ENCODE measurements around the gene SLC35B2. TPM values are rescaled to one million over a fixed set of nuclear protein-coding genes. Genes with fewer than 3 reads are reported as not detected.

Gene SLC35B2
- polyA plus RNA-seq, 1 experiment = 83.5 TPM

- POLR2A ChIA-PET = no interaction called here
- no peak for TF ChIP-seq CTCF (IDR thresholded peaks at IDR 0.05; ENCODE audit: low read depth, low read length)
- H3K27me3 ChIP-seq (ENCODE audit: control insufficient read depth, insufficient read depth, low read length) = no peaks in the 10 kb centered on the region
- H3K27ac ChIP-seq (ENCODE audit: low read depth, low read length) = no peak overlapping the region
- H3K4me3 ChIP-seq (ENCODE audit: low read depth, low read length) = no peak overlapping the region
- H3K9me3 ChIP-seq (ENCODE audit: control insufficient read depth, insufficient read depth, low read length) = no peaks in the 10 kb centered on the region
- CTCF ChIA-PET = no interaction called here
- no peak for DNase-seq (ENCODE audit: low read depth, low spot score)
Observed at GRCh38 chr6:44228836-44229235, 28.5 kb downstream of the SLC35B2 start.

GRCh38 chr6:44228433-44228832 is 28.9 kb downstream of the SLC35B2 start:
- no peak overlapping the region for H3K4me3 ChIP-seq (ENCODE audit: low read depth, low read length)
- no peak for DNase-seq (ENCODE audit: low read depth, low spot score)
- CTCF ChIA-PET = no interaction called here
- no peaks in the 10 kb centered on the region for H3K27me3 ChIP-seq (ENCODE audit: control insufficient read depth, insufficient read depth, low read length)
- TF ChIP-seq CTCF (IDR thresholded peaks at IDR 0.05; ENCODE audit: low read depth, low read length) = no peak
- POLR2A ChIA-PET = no interaction called here
- no peaks in the 10 kb centered on the region for H3K9me3 ChIP-seq (ENCODE audit: control insufficient read depth, insufficient read depth, low read length)
- no peak overlapping the region for H3K27ac ChIP-seq (ENCODE audit: low read depth, low read length)

GRCh38 chr6:44228031-44228430 is 29.3 kb downstream of the SLC35B2 start:
- DNase-seq (ENCODE audit: low read depth, low spot score) = no peak
- POLR2A ChIA-PET = interaction anchor here (0.9 kb wide), 1 partner anchor 19 kb away, joined by 3 read pairs; the partner anchor contains the start of gene HSP90AB1

GRCh38 chr6:44227148-44227793 is 30.1 kb downstream of the SLC35B2 start:
- H3K27ac ChIP-seq (ENCODE audit: low read depth, low read length) = no peak overlapping the region
- POLR2A ChIA-PET = interaction anchor here (0.9 kb wide), 1 partner anchor 19 kb away, joined by 3 read pairs; the partner anchor contains the start of gene HSP90AB1
- no peak for TF ChIP-seq CTCF (IDR thresholded peaks at IDR 0.05; ENCODE audit: low read depth, low read length)
- H3K27me3 ChIP-seq (ENCODE audit: control insufficient read depth, insufficient read depth, low read length) = no peaks in the 10 kb centered on the region
- no peak overlapping the region for H3K4me3 ChIP-seq (ENCODE audit: low read depth, low read length)
- no peaks in the 10 kb centered on the region for H3K9me3 ChIP-seq (ENCODE audit: control insufficient read depth, insufficient read depth, low read length)
- no peak for DNase-seq (ENCODE audit: low read depth, low spot score)
- CTCF ChIA-PET = interaction anchor here (0.8 to 8.8 kb wide), 3 partner anchors 8 to 54 kb away, joined by 3 to 83 read pairs (median 4); no protein-coding TSS in a partner anchor

More at GRCh38 chr6:44228031-44228430, 29.3 kb downstream of the SLC35B2 start:
- TF ChIP-seq CTCF (IDR thresholded peaks at IDR 0.05; ENCODE audit: low read depth, low read length) = no peak
- Histone ChIP-seq H3K27ac (ENCODE audit: low read depth, low read length) (no peak overlapping the region), H3K9me3 (ENCODE audit: control insufficient read depth, insufficient read depth, low read length) (no peaks in the 10 kb centered on the region), H3K27me3 (ENCODE audit: control insufficient read depth, insufficient read depth, low read length) (no peaks in the 10 kb centered on the region), H3K4me3 (ENCODE audit: low read depth, low read length) (no peak overlapping the region)
- CTCF ChIA-PET = interaction anchor here (0.8 kb wide), 1 partner anchor 55 kb away, joined by 4 read pairs; no protein-coding TSS in a partner anchor

- Histone ChIP-seq H3K27me3 (ENCODE audit: control insufficient read depth, insufficient read depth, low read length) (no peaks in the 10 kb centered on the region), H3K27ac (ENCODE audit: low read depth, low read length) (no peak overlapping the region), H3K9me3 (ENCODE audit: control insufficient read depth, insufficient read depth, low read length) (no peaks in the 10 kb centered on the region), H3K4me3 (ENCODE audit: low read depth, low read length) (no peak overlapping the region)
- TF ChIP-seq CTCF (IDR thresholded peaks at IDR 0.05; ENCODE audit: low read depth, low read length) = no peak
- POLR2A ChIA-PET = no interaction called here
- CTCF ChIA-PET = interaction anchor here (0.8 to 8.8 kb wide), 3 partner anchors 9 to 54 kb away, joined by 3 to 83 read pairs (median 4); no protein-coding TSS in a partner anchor
- no peak for DNase-seq (ENCODE audit: low read depth, low spot score)
Observed at GRCh38 chr6:44226368-44227147, 30.8 kb downstream of the SLC35B2 start.

All from AG04450 (cell line).